NT2/D1 (cell line): ENCODE measurements around the gene MAST1.

Experiments used
- SUZ12 ChIP-seq: IDR thresholded peaks from 2 replicates; pipeline ENCODE4 v1.6.1; 2011; ENCODE audit not compliant: insufficient read length, insufficient read depth; ENCODE audit errors: extremely low read depth
- YY1 ChIP-seq: IDR thresholded peaks from 2 replicates; pipeline ENCODE4 v1.6.1; 2011; ENCODE audit not compliant: insufficient read length, insufficient read depth
- ZNF274 ChIP-seq: IDR thresholded peaks from 2 replicates; pipeline ENCODE4 v1.6.1; 2011; ENCODE audit warnings: mild to moderate bottlenecking, low read depth, low read length

GRCh38 chr19:12833418-12833737 lies 4.9 kb upstream of the MAST1 start:
- TF ChIP-seq YY1 (no peak), SUZ12 (no peak), ZNF274 (no peak)
